ENCODE results near the gene ZDBF2. TPM values are rescaled to one million over a fixed set of nuclear protein-coding genes. Genes with fewer than 3 reads are reported as not detected.

Gene ZDBF2
- polyA plus RNA-seq, 4 donors = 0.22 to 3.4 (median 0.63) TPM

GRCh38 chr2:206324869-206325268 is 50.4 kb downstream of the ZDBF2 start:
- Histone ChIP-seq H3K27ac (ENCODE audit: low read depth in 1 of 3, low read length in 2 of 3) (no peak overlapping the region), H3K36me3 (ENCODE audit: control insufficient read depth in 3 of 3, insufficient read depth in 2 of 3, low read depth in 1 of 3, low read length in 3 of 3) (no peaks in the 10 kb centered on the region), H3K27me3 (ENCODE audit: control insufficient read depth in 3 of 3, insufficient read depth in 3 of 3, low read length in 3 of 3) (no peaks in the 10 kb centered on the region), H3K4me3 (ENCODE audit: low read depth in 1 of 3, low read length in 3 of 3) (no peak overlapping the region), H3K9me3 (ENCODE audit: control insufficient read depth in 2 of 2, insufficient read depth in 1 of 2, low read depth in 1 of 2, low read length in 1 of 2) (no peaks in the 10 kb centered on the region), H3K4me1 (ENCODE audit: control insufficient read depth in 3 of 3, insufficient read depth in 2 of 3, low read depth in 1 of 3, low read length in 2 of 3) (no peaks in the 10 kb centered on the region)
- DNase-seq (no peak), FAIRE-seq (no peak)
- WGBS, 3 donors = 74 to 80% (median 79%) methylated on average over 6 of the region's 6 CpGs

GRCh38 chr2:206328974-206329373 is 54.5 kb downstream of the ZDBF2 start:
- 39 to 45% (median 43%) methylated on average over 1 of the region's 1 CpG for WGBS, 3 donors
- Histone ChIP-seq H3K4me1 (ENCODE audit: control insufficient read depth in 3 of 3, insufficient read depth in 2 of 3, low read depth in 1 of 3, low read length in 2 of 3) (no peaks in the 10 kb centered on the region), H3K27me3 (ENCODE audit: control insufficient read depth in 3 of 3, insufficient read depth in 3 of 3, low read length in 3 of 3) (no peaks in the 10 kb centered on the region), H3K4me3 (ENCODE audit: low read depth in 1 of 3, low read length in 3 of 3) (no peak overlapping the region), H3K27ac (ENCODE audit: low read depth in 1 of 3, low read length in 2 of 3) (no peak overlapping the region), H3K9me3 (ENCODE audit: control insufficient read depth in 2 of 2, insufficient read depth in 1 of 2, low read depth in 1 of 2, low read length in 1 of 2) (no peaks in the 10 kb centered on the region), H3K36me3 (ENCODE audit: control insufficient read depth in 3 of 3, insufficient read depth in 2 of 3, low read depth in 1 of 3, low read length in 3 of 3) (no peaks in the 10 kb centered on the region)
- no peak for FAIRE-seq
- no peak for DNase-seq

DNA sequence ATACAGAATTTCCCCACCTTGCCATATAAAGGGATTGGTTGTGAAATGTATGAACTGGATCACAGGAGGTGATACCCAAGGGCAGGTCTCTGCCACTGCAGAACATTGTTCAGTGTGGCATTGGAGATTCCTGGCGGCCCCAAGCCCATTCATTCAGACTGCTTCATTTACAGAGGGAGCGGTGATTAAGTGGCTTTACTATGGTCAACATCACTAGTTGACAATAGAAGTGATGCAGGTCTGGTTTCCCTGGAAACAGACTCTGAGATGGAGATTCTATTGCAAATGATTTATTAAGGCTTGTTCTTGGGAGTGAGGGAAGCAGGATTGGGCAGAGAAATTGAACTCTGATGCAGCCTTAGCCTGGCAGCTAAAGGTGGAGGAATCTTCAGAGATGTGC is 62.4 kb downstream of the ZDBF2 start:
- FAIRE-seq = no peak
- H3K4me3 ChIP-seq (ENCODE audit: low read depth in 1 of 3, low read length in 3 of 3) = no peak overlapping the region
- 43 to 71% (median 50%) methylated on average over 2 of the region's 2 CpGs for WGBS, 3 donors
- no peaks in the 10 kb centered on the region for H3K4me1 ChIP-seq (ENCODE audit: control insufficient read depth in 3 of 3, insufficient read depth in 2 of 3, low read depth in 1 of 3, low read length in 2 of 3)
- no peaks in the 10 kb centered on the region for H3K9me3 ChIP-seq (ENCODE audit: control insufficient read depth in 2 of 2, insufficient read depth in 1 of 2, low read depth in 1 of 2, low read length in 1 of 2)
- no peak overlapping the region for H3K27ac ChIP-seq (ENCODE audit: low read depth in 1 of 3, low read length in 2 of 3)
- no peak for DNase-seq
- no peaks in the 10 kb centered on the region for H3K36me3 ChIP-seq (ENCODE audit: control insufficient read depth in 3 of 3, insufficient read depth in 2 of 3, low read depth in 1 of 3, low read length in 3 of 3)
- no peaks in the 10 kb centered on the region for H3K27me3 ChIP-seq (ENCODE audit: control insufficient read depth in 3 of 3, insufficient read depth in 3 of 3, low read length in 3 of 3)

DNA sequence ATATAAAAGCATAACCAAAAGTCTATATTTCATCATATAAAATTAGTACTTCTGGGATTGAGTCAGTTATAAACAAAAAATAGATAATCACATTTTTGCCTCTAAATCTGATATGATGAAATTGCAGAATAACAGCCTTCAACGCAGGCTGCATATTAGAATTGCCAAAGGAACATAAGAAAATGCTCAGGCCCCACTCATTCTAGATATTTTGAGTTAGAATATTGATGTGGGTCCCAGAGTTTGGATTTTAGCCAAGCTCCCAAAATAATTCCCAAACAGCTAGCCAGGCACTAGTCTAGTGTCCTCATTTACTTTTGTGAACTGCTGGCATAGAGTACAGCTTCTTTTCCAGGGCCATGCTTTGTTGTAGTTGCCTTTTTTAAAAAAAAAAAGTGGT is 63.5 kb downstream of the ZDBF2 start:
- FAIRE-seq (no peak), DNase-seq (no peak)
- Histone ChIP-seq H3K36me3 (ENCODE audit: control insufficient read depth in 3 of 3, insufficient read depth in 2 of 3, low read depth in 1 of 3, low read length in 3 of 3) (no peaks in the 10 kb centered on the region), H3K4me1 (ENCODE audit: control insufficient read depth in 3 of 3, insufficient read depth in 2 of 3, low read depth in 1 of 3, low read length in 2 of 3) (no peaks in the 10 kb centered on the region), H3K4me3 (ENCODE audit: low read depth in 1 of 3, low read length in 3 of 3) (no peak overlapping the region), H3K27ac (ENCODE audit: low read depth in 1 of 3, low read length in 2 of 3) (no peak overlapping the region), H3K27me3 (ENCODE audit: control insufficient read depth in 3 of 3, insufficient read depth in 3 of 3, low read length in 3 of 3) (no peaks in the 10 kb centered on the region), H3K9me3 (ENCODE audit: control insufficient read depth in 2 of 2, insufficient read depth in 1 of 2, low read depth in 1 of 2, low read length in 1 of 2) (no peaks in the 10 kb centered on the region)
- WGBS, 3 donors = 44 to 60% (median 45%) methylated on average over 1 of the region's 1 CpG

GRCh38 chr2:206341396-206341795 is 66.9 kb downstream of the ZDBF2 start:
- DNase-seq (no peak), FAIRE-seq (no peak)
- Histone ChIP-seq H3K27ac (ENCODE audit: low read depth in 1 of 3, low read length in 2 of 3) (no peak overlapping the region), H3K9me3 (ENCODE audit: control insufficient read depth in 2 of 2, insufficient read depth in 1 of 2, low read depth in 1 of 2, low read length in 1 of 2) (no peaks in the 10 kb centered on the region), H3K4me1 (ENCODE audit: control insufficient read depth in 3 of 3, insufficient read depth in 2 of 3, low read depth in 1 of 3, low read length in 2 of 3) (no peaks in the 10 kb centered on the region), H3K4me3 (ENCODE audit: low read depth in 1 of 3, low read length in 3 of 3) (no peak overlapping the region), H3K36me3 (ENCODE audit: control insufficient read depth in 3 of 3, insufficient read depth in 2 of 3, low read depth in 1 of 3, low read length in 3 of 3) (no peaks in the 10 kb centered on the region), H3K27me3 (ENCODE audit: control insufficient read depth in 3 of 3, insufficient read depth in 3 of 3, low read length in 3 of 3) (no peaks in the 10 kb centered on the region)
- 70 to 84% (median 74%) methylated on average over 4 of the region's 4 CpGs for WGBS, 3 donors

- Histone ChIP-seq H3K4me1 (ENCODE audit: control insufficient read depth in 3 of 3, insufficient read depth in 2 of 3, low read depth in 1 of 3, low read length in 2 of 3) (no peaks in the 10 kb centered on the region), H3K9me3 (ENCODE audit: control insufficient read depth in 2 of 2, insufficient read depth in 1 of 2, low read depth in 1 of 2, low read length in 1 of 2) (no peaks in the 10 kb centered on the region), H3K36me3 (ENCODE audit: control insufficient read depth in 3 of 3, insufficient read depth in 2 of 3, low read depth in 1 of 3, low read length in 3 of 3) (no peaks in the 10 kb centered on the region), H3K4me3 (ENCODE audit: low read depth in 1 of 3, low read length in 3 of 3) (no peak overlapping the region), H3K27me3 (ENCODE audit: control insufficient read depth in 3 of 3, insufficient read depth in 3 of 3, low read length in 3 of 3) (no peaks in the 10 kb centered on the region), H3K27ac (ENCODE audit: low read depth in 1 of 3, low read length in 2 of 3) (no peak overlapping the region)
- FAIRE-seq (no peak), DNase-seq (no peak)
- 46 to 80% (median 59%) methylated on average over 4 of the region's 4 CpGs for WGBS, 3 donors
Measured at GRCh38 chr2:206343144-206343543, 68.7 kb downstream of the ZDBF2 start.

- 33 to 56% (median 44%) methylated on average over 1 of the region's 1 CpG for WGBS, 3 donors
- Histone ChIP-seq H3K9me3 (ENCODE audit: control insufficient read depth in 2 of 2, insufficient read depth in 1 of 2, low read depth in 1 of 2, low read length in 1 of 2) (no peaks in the 10 kb centered on the region), H3K27ac (ENCODE audit: low read depth in 1 of 3, low read length in 2 of 3) (no peak overlapping the region), H3K36me3 (ENCODE audit: control insufficient read depth in 3 of 3, insufficient read depth in 2 of 3, low read depth in 1 of 3, low read length in 3 of 3) (no peaks in the 10 kb centered on the region), H3K27me3 (ENCODE audit: control insufficient read depth in 3 of 3, insufficient read depth in 3 of 3, low read length in 3 of 3) (no peaks in the 10 kb centered on the region), H3K4me1 (ENCODE audit: control insufficient read depth in 3 of 3, insufficient read depth in 2 of 3, low read depth in 1 of 3, low read length in 2 of 3) (no peaks in the 10 kb centered on the region), H3K4me3 (ENCODE audit: low read depth in 1 of 3, low read length in 3 of 3) (no peak overlapping the region)
- FAIRE-seq (no peak), DNase-seq (no peak)
Measured at GRCh38 chr2:206343816-206344215, 69.4 kb downstream of the ZDBF2 start.

- no peaks in the 10 kb centered on the region for H3K36me3 ChIP-seq (ENCODE audit: control insufficient read depth in 3 of 3, insufficient read depth in 2 of 3, low read depth in 1 of 3, low read length in 3 of 3)
- FAIRE-seq = no peak
- DNase-seq = no peak
- H3K4me1 ChIP-seq (ENCODE audit: control insufficient read depth in 3 of 3, insufficient read depth in 2 of 3, low read depth in 1 of 3, low read length in 2 of 3) = no peaks in the 10 kb centered on the region
- WGBS, 3 donors = 71 to 82% (median 78%) methylated on average over 2 to 3 of the region's 3 CpGs
- no peak overlapping the region for H3K27ac ChIP-seq (ENCODE audit: low read depth in 1 of 3, low read length in 2 of 3)
- no peaks in the 10 kb centered on the region for H3K27me3 ChIP-seq (ENCODE audit: control insufficient read depth in 3 of 3, insufficient read depth in 3 of 3, low read length in 3 of 3)
- peaks cover 0 to 5% of the 10 kb centered on the region in 2 donors for H3K9me3 ChIP-seq (ENCODE audit: control insufficient read depth in 2 of 2, insufficient read depth in 1 of 2, low read depth in 1 of 2, low read length in 1 of 2)
- no peak overlapping the region for H3K4me3 ChIP-seq (ENCODE audit: low read depth in 1 of 3, low read length in 3 of 3)
Measured at GRCh38 chr2:206345606-206346005, 71.1 kb downstream of the ZDBF2 start.

- WGBS, 3 donors = 75 to 86% (median 82%) methylated on average over 3 of the region's 3 CpGs
- no peak overlapping the region for H3K4me3 ChIP-seq (ENCODE audit: low read depth in 1 of 3, low read length in 3 of 3)
- H3K4me1 ChIP-seq (ENCODE audit: control insufficient read depth in 3 of 3, insufficient read depth in 2 of 3, low read depth in 1 of 3, low read length in 2 of 3) = no peaks in the 10 kb centered on the region
- H3K36me3 ChIP-seq (ENCODE audit: control insufficient read depth in 3 of 3, insufficient read depth in 2 of 3, low read depth in 1 of 3, low read length in 3 of 3) = no peaks in the 10 kb centered on the region
- FAIRE-seq = no peak
- DNase-seq = no peak
- peaks cover 0 to 5% of the 10 kb centered on the region in 2 donors for H3K9me3 ChIP-seq (ENCODE audit: control insufficient read depth in 2 of 2, insufficient read depth in 1 of 2, low read depth in 1 of 2, low read length in 1 of 2)
- H3K27me3 ChIP-seq (ENCODE audit: control insufficient read depth in 3 of 3, insufficient read depth in 3 of 3, low read length in 3 of 3) = no peaks in the 10 kb centered on the region
- no peak overlapping the region for H3K27ac ChIP-seq (ENCODE audit: low read depth in 1 of 3, low read length in 2 of 3)
Measured at GRCh38 chr2:206349375-206349774, 74.9 kb downstream of the ZDBF2 start.

Measured in small intestine (tissue), 7 donors.